ENCODE results near the gene TMX1. TPM values are rescaled to one million over a fixed set of nuclear protein-coding genes. Genes with fewer than 3 reads are reported as not detected.

The TMX1 gene
- total and polyA plus RNA-seq, 7 donors = 6.6 to 16.1 (median 11.0) TPM

DNA sequence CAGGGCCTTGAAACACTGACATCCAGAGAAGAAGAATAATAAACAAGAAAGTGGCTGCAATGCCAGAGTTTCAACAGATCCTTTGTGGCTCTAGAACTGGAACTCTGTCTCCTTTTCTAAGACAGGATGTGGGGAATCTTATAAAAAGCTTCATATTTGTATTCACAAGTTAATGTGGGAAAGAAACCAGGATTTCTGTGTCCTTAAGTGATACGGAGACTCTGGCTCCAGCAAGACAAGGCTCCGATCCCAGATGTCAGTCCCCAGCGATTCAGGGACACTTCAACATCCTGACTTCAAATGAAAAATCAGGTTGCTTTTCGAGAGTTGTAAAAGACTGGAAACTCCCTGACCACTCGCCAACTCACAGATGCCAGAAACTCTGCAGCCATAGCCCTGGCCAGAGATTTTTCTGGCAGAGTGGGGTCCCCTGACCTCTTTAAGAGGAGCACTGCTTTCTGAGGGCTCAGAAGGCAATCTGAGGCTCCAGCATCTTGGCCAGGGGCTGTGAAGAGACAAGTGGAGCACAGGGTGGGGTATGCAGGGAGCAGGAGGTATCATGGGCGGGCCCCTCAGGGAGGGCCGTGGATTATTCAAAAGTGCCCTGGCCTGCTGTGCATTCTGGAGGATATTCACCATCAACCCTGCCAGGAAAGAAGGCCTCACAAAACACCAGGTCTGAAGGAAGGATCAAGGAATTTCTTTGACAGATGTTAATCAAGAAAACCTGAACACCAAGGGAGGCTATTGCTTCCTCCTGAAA lies 53.3 kb downstream of the TMX1 start:
- intact Hi-C loops (cut with DNase I) = no loop called here

DNA sequence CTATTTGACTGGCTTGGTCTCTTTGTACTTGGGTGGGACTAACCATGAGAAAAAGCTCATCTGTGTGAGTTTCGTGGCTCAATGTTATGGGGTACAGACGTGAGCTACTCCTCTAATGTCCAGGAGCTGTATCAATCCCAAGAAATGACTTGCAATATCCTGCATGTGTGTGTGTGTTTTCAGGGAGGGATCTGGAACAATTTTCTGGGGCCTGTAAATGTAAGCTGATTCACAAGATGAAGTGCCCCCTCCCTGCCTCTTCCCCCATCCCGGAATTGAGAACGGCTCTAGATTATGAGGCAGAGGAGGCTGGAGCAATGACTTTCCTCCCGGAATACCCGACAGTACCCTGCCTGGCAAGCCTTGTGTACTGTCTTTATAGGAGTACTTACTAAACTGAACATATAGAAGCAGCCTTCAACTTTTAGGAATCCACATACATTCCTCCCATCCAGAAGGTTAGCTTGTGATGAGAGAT lies 53.9 kb downstream of the TMX1 start:
- Histone ChIP-seq H3K27ac (peak overlapping the region; percentile 10), H3K36me3 (ENCODE audit: insufficient read depth in 1 of 2, low read depth in 1 of 2) (no peaks in the 10 kb centered on the region), H3K4me3 (no peak overlapping the region), H3K27me3 (ENCODE audit: insufficient read depth in 3 of 3, low read length in 2 of 3) (no peaks in the 10 kb centered on the region), H3K9me3 (no peaks in the 10 kb centered on the region), H3K4me1 (no peaks in the 10 kb centered on the region)
- ATAC-seq (peak in 1 of 4 donors; percentile 21), DNase-seq (no peak)
- intact Hi-C loops (cut with DNase I) = no loop called here
- 72 to 83% (median 78%) methylated on average over 6 of the region's 6 CpGs for WGBS, 3 donors
- TF ChIP-seq, protein P1, sequence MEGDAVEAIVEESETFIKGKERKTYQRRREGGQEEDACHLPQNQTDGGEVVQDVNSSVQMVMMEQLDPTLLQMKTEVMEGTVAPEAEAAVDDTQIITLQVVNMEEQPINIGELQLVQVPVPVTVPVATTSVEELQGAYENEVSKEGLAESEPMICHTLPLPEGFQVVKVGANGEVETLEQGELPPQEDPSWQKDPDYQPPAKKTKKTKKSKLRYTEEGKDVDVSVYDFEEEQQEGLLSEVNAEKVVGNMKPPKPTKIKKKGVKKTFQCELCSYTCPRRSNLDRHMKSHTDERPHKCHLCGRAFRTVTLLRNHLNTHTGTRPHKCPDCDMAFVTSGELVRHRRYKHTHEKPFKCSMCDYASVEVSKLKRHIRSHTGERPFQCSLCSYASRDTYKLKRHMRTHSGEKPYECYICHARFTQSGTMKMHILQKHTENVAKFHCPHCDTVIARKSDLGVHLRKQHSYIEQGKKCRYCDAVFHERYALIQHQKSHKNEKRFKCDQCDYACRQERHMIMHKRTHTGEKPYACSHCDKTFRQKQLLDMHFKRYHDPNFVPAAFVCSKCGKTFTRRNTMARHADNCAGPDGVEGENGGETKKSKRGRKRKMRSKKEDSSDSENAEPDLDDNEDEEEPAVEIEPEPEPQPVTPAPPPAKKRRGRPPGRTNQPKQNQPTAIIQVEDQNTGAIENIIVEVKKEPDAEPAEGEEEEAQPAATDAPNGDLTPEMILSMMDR (IDR thresholded peaks at IDR 0.05) = no peak

More for the DNA sequence above, 53.3 kb downstream of the TMX1 start:
- DNase-seq (peak; percentile 51 to 71), ATAC-seq (peak; percentile 39 to 78 (median 58))
- Histone ChIP-seq H3K4me3 (no peak overlapping the region), H3K9me3 (no peaks in the 10 kb centered on the region), H3K4me1 (no peaks in the 10 kb centered on the region), H3K27ac (peak overlapping the region; percentile 10), H3K27me3 (ENCODE audit: insufficient read depth in 3 of 3, low read length in 2 of 3) (no peaks in the 10 kb centered on the region), H3K36me3 (ENCODE audit: insufficient read depth in 1 of 2, low read depth in 1 of 2) (no peaks in the 10 kb centered on the region)
- TF ChIP-seq, protein P1 (IDR thresholded peaks at IDR 0.05) = no peak
- WGBS, 3 donors = 29 to 38% (median 36%) methylated on average over 7 of the region's 7 CpGs

DNA sequence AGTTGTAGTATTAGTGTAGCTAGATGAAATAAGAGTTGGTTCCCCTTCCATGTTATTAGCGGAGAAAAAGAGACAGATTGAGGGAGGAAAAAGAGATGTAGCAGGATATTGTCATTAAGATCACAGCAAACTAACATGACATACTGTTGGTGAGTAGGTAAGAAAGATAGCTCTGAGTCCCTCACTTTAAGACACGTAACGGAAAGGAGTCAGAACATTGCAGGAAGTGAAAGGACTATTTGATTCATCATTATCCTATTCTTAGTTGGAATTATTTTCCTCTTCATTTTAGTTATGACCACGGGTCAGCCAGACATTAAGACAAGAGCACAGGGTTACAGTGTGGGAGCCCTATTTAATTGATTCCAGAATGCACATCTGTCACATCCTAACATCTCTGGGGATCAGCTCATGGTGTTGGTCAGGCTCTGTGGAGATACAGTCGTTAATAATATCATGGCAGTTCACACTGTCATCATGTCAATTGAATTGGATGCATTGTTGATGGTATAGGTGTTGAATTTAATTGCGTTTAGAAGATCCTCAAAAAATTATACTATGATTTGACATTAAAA lies 55.0 kb downstream of the TMX1 start:
- Histone ChIP-seq H3K27me3 (ENCODE audit: insufficient read depth in 3 of 3, low read length in 2 of 3) (no peaks in the 10 kb centered on the region), H3K4me1 (no peaks in the 10 kb centered on the region), H3K9me3 (no peaks in the 10 kb centered on the region), H3K4me3 (no peak overlapping the region), H3K36me3 (ENCODE audit: insufficient read depth in 1 of 2, low read depth in 1 of 2) (no peaks in the 10 kb centered on the region), H3K27ac (no peak overlapping the region)
- WGBS, 3 donors = 46 to 70% (median 51%) methylated on average over 6 of the region's 6 CpGs
- intact Hi-C loops (cut with DNase I) = no loop called here
- DNase-seq (no peak), ATAC-seq (no peak)
- TF ChIP-seq, protein P1 (IDR thresholded peaks at IDR 0.05) = no peak

DNA sequence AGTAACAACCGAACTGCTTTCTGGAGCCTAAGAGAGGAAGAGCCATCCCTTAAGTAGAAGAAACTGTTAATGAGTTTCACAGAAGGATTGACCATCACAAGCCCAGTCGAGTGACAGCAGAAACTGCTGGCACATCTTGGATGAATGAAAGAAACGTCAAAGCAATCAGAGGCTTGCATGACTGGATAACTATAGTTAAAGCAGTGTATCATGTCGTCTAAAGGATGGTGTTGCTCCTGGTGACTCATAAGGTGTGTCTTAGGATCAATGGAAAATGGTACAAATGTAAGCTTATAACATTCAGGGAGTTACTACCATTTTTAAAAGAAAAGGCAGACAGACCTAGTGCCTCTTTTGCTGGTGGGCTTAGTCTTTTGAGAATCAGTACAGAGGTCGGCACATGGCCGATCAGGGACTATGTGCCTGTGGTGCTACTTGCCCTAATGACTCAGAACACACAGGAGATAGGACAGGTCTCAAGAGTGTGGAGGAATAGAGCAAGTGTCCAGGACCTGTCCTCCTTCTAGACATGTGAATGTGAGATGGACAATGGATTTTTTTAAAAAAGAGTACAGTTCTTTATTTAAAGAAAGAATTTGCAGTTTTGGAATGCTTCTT lies 55.7 kb downstream of the TMX1 start:
- ATAC-seq (no peak), DNase-seq (no peak)
- no peaks in the 10 kb centered on the region for H3K36me3 ChIP-seq (ENCODE audit: insufficient read depth in 1 of 2, low read depth in 1 of 2)
- intact Hi-C loops (cut with DNase I) = no loop called here
- 56 to 71% (median 61%) methylated on average over 6 of the region's 6 CpGs for WGBS, 3 donors
- no peak overlapping the region for H3K4me3 ChIP-seq
- H3K27ac ChIP-seq = no peak overlapping the region
- H3K4me1 ChIP-seq = no peaks in the 10 kb centered on the region
- TF ChIP-seq, protein P1 (IDR thresholded peaks at IDR 0.05) = no peak
- H3K27me3 ChIP-seq (ENCODE audit: insufficient read depth in 3 of 3, low read length in 2 of 3) = no peaks in the 10 kb centered on the region
- no peaks in the 10 kb centered on the region for H3K9me3 ChIP-seq

All from psoas muscle (tissue), 8 donors.